GM12878 (cell line): ENCODE measurements around the gene MAB21L1. TPM values are rescaled to one million over a fixed set of nuclear protein-coding genes. Genes with fewer than 3 reads are reported as not detected.

ENCODE experiments used
- ATAC-seq: fragments of 200-7000 bp; cut with Tn5 transposase; 3 replicates; pipeline ENCODE4 v1.9.1; 2020; ENCODE audit warnings: mild to moderate bottlenecking, moderate library complexity
- BruUV-seq: library from RNA; stranded (reverse); fragments of 400-500 nt; replicated peaks from 2 replicates; lab custom pipeline; 2021; lab: Mats Ljungman, UMichigan
- CTCF ChIA-PET: fragments of 300-600 bp; sonication (Branson Sonifier 250); formaldehyde crosslinking; extraction: SDS; loops from one replicate; lab custom pipeline; 2021; ENCODE audit warnings: inconsistent platforms; lab: Yijun Ruan, JAX
- POLR2A ChIA-PET: fragments of 350-600 bp; formaldehyde crosslinking; extraction: SDS; loops from one replicate; lab custom pipeline; 2021; ENCODE audit warnings: inconsistent platforms; lab: Charles Lee
- RAD21 ChIA-PET: fragments of 300-600 bp; sonication (Branson Sonifier 250); formaldehyde crosslinking; loops from one replicate; lab custom pipeline; 2023; ENCODE audit warnings: antibody characterized with exemption; ENCODE audit not compliant: unreplicated experiment; lab: Charles Lee
- SMC1A ChIA-PET: fragments of 300-600 bp; sonication (Branson Sonifier 250); formaldehyde crosslinking; loops from one replicate; lab custom pipeline; 2023; ENCODE audit not compliant: unreplicated experiment, uncharacterized antibody; lab: Charles Lee
- DNase-seq: peaks from one replicate; pipeline ENCODE4 v3.0.0-alpha.2; 2011; ENCODE audit warnings: low read depth, low spot score
- FAIRE-seq: peaks from 3 replicates; lab custom pipeline; 2011; peaks lifted over from hg19 to GRCh38; lab: Jason Lieb, UNC
- H2AFZ ChIP-seq: 2 replicates; pipeline ENCODE4 v1.6.0; 2011; ENCODE audit warnings: low read depth, low read length, control low read depth; ENCODE audit not compliant: control insufficient read depth
- H3K27ac ChIP-seq: 2 replicates; pipeline ENCODE4 v1.5.1; 2011; ENCODE audit warnings: control low read depth; ENCODE audit not compliant: control insufficient read depth, insufficient read depth
- H3K27me3 ChIP-seq, 2 experiments: replicated peaks in 1 of 2; 2 replicates each; pipeline versions ENCODE4 v1.6.0 to v1.6.1; 2011; ENCODE audit warnings: low read length in 1 of 2; ENCODE audit not compliant: control insufficient read depth in 2 of 2, insufficient read depth in 2 of 2
- H3K36me3 ChIP-seq, 2 experiments: 2 replicates each; pipeline ENCODE4 v1.5.1; 2011; ENCODE audit warnings: low read length in 1 of 2; ENCODE audit not compliant: control insufficient read depth in 2 of 2, insufficient read depth in 2 of 2
- H3K4me1 ChIP-seq: 2 replicates; pipeline ENCODE4 v1.6.1; 2011; ENCODE audit warnings: mild to moderate bottlenecking, low read length, moderate library complexity, mixed read lengths; ENCODE audit not compliant: control insufficient read depth, insufficient read depth
- H3K4me2 ChIP-seq: 2 replicates; pipeline ENCODE4 v1.6.0; 2011; ENCODE audit warnings: control low read depth; ENCODE audit not compliant: control insufficient read depth, insufficient read depth
- H3K4me3 ChIP-seq: fragments of 200-600 bp; sonication (generic); 2 replicates; pipeline ENCODE4 v1.5.1; 2016
- H3K79me2 ChIP-seq: 2 replicates; pipeline ENCODE4 v1.6.0; 2011; ENCODE audit warnings: low read length; ENCODE audit not compliant: control insufficient read depth, insufficient read depth
- H3K9ac ChIP-seq: 2 replicates; pipeline ENCODE4 v1.8.0; 2011; ENCODE audit warnings: low read length, control low read depth, mixed read lengths; ENCODE audit not compliant: control insufficient read depth, insufficient read depth
- H3K9me3 ChIP-seq: replicated peaks from 3 replicates; pipeline ENCODE4 v1.5.1; 2011; ENCODE audit warnings: mild to moderate bottlenecking, low read length; ENCODE audit not compliant: control insufficient read depth, insufficient read depth
- H4K20me1 ChIP-seq: 2 replicates; pipeline ENCODE4 v1.6.0; 2011; ENCODE audit not compliant: control insufficient read depth, insufficient read depth
- EZH2 ChIP-seq: IDR thresholded peaks from 2 replicates; pipeline ENCODE4 v1.6.1; 2012; ENCODE audit warnings: low read depth, mild to moderate bottlenecking, control low read depth, inconsistent platforms, low read length, borderline replicate concordance; ENCODE audit not compliant: control insufficient read depth
- RCOR1 ChIP-seq: conservative IDR thresholded peaks from 2 replicates; pipeline ENCODE4 v1.6.1; 2012; ENCODE audit warnings: low read depth, low read length, improper control_type of control experiment
- SPI1 ChIP-seq: IDR thresholded peaks from 2 replicates; pipeline ENCODE4 v1.6.1; 2011; ENCODE audit warnings: low read depth, mild to moderate bottlenecking, low read length, moderate library complexity, borderline replicate concordance; ENCODE audit not compliant: insufficient read depth
- WGBS: methylation state at CpG from one replicate; pipeline ENCODE4 v1.1.6; 2016; ENCODE audit warnings: low lambda C conversion rate; ENCODE audit not compliant: insufficient replicate concordance, insufficient coverage; ENCODE audit errors: missing lambda C conversion rate; 5-methylcytosine and 5-hydroxymethylcytosine counted together
- in situ Hi-C: fragments of 300-500 bp; cut with MboI; formaldehyde crosslinking; loops from 9 replicates; pipeline ENCODE4 v1.14.3; 2018; ENCODE audit warnings: mixed read lengths
- intact Hi-C: fragments of 100-400 bp; cut with micrococcal nuclease; formaldehyde crosslinking; loops from one replicate; pipeline ENCODE4 v1.14.2; 2022; ENCODE audit not compliant: unreplicated experiment
- polyA plus RNA-seq, 11 experiments: library from polyadenylated mRNA; depleted of rRNA in 4 of 11; unstranded in 6 of 11; stranded (reverse) in 5 of 11; fragments of >200 nt; fragmentation: Nextera tagmentation in 4 of 11; fragmentation: Illumina TruSeq in 1 of 11; extraction: Ambion mirVana in 4 of 11; extraction: Trizol in 1 of 11; gene quantifications; 1 replicate in 1 of 11; 2 replicates in 10 of 11; pipeline versions ENCODE4 v1.2.1 to v1.2.3, GENCODE V29; 2011 to 2016; ENCODE audit warnings: inconsistent platforms in 2 of 11, missing spikeins in 2 of 11, low read depth in 1 of 11
- total RNA-seq, 4 experiments: library from RNA; depleted of rRNA in 3 of 4; stranded (reverse); fragments of >200 nt in 3 of 4; fragmentation: Illumina TruSeq in 1 of 4; extraction: Trizol in 1 of 4; gene quantifications; 2 replicates each; pipeline versions ENCODE4 v1.2.1 to v1.2.3, GENCODE V29; 2013 to 2021

The MAB21L1 gene
- total and polyA plus RNA-seq, 10 of the 15 experiments (the other 5 are each of a cell fraction or from before 2014, with no cell fraction given) = 0.01 to 0.05 TPM; not detected in 8

GRCh38 chr13:35498231-35498630, 21.7 kb upstream of the MAB21L1 start:
- in situ Hi-C loops = no loop called here
- POLR2A ChIA-PET = no interaction called here
- FAIRE-seq = no peak

GRCh38 chr13:35496761-35497386, 20.4 kb upstream of the MAB21L1 start:
- RAD21 ChIA-PET = no interaction called here

More at GRCh38 chr13:35498231-35498630, 21.7 kb upstream of the MAB21L1 start:
- no peak overlapping the region for H2AFZ ChIP-seq
- H3K4me3 ChIP-seq = no peak overlapping the region
- H3K4me1 ChIP-seq = no peaks in the 10 kb centered on the region
- no peaks in the 10 kb centered on the region for H4K20me1 ChIP-seq
- no peaks in the 10 kb centered on the region for H3K36me3 ChIP-seq
- ChIA-PET RAD21 (no interaction called here), CTCF (no interaction called here), SMC1A (no interaction called here)
- H3K9ac ChIP-seq = no peak overlapping the region
- no peaks in the 10 kb centered on the region for H3K27me3 ChIP-seq
- H3K4me2 ChIP-seq = no peak overlapping the region
- ATAC-seq (no peak), DNase-seq (no peak)
- intact Hi-C loops = no loop called here
- BruUV-seq = no TSS peak
- H3K9me3 ChIP-seq = no peaks in the 10 kb centered on the region
- TF ChIP-seq RCOR1 = no peak
- H3K27ac ChIP-seq = no peak overlapping the region
- H3K79me2 ChIP-seq = no peaks in the 10 kb centered on the region

More at GRCh38 chr13:35496761-35497386, 20.4 kb upstream of the MAB21L1 start:
- DNase-seq (no peak), FAIRE-seq (no peak), ATAC-seq (no peak)
- no peak overlapping the region for H3K4me2 ChIP-seq
- intact Hi-C loops = no loop called here
- H3K27ac ChIP-seq = no peak overlapping the region
- ChIA-PET POLR2A (no interaction called here), CTCF (no interaction called here)
- in situ Hi-C loops = no loop called here
- no peak overlapping the region for H3K9ac ChIP-seq
- BruUV-seq = no TSS peak
- TF ChIP-seq EZH2 (no peak), SPI1 (peak; percentile 29; the same call in 1 of the 2 replicates)
- TF ChIP-seq, all 136 proteins: peak for 1
- H3K4me3 ChIP-seq = no peak overlapping the region
- H3K4me1 ChIP-seq = no peaks in the 10 kb centered on the region
- H4K20me1 ChIP-seq = no peaks in the 10 kb centered on the region
- H3K36me3 ChIP-seq = no peaks in the 10 kb centered on the region
- SMC1A ChIA-PET = no interaction called here
- WGBS = 53% methylated on average over 2 of the region's 2 CpGs
- H3K9me3 ChIP-seq = no peaks in the 10 kb centered on the region
- no peaks in the 10 kb centered on the region for H3K79me2 ChIP-seq
- no peak overlapping the region for H2AFZ ChIP-seq
- H3K27me3 ChIP-seq = no peaks in the 10 kb centered on the region
